HG03378 (cell line): Measurements from ENCODE around the gene HSD17B1.
"Not testable (repeated sequence)": the region's sequence is repeated elsewhere in the genome, so short reads cannot be mapped to it uniquely, and the experiment has no call there.

Source experiments
- ATAC-seq: cut with Tn5 transposase; IDR thresholded peaks from one replicate; pipeline ENCODE4 v1.9.1; 2021; ENCODE audit warnings: mild to moderate bottlenecking, moderate library complexity; ENCODE audit not compliant: unreplicated experiment

Gene HSD17B1

DNA sequence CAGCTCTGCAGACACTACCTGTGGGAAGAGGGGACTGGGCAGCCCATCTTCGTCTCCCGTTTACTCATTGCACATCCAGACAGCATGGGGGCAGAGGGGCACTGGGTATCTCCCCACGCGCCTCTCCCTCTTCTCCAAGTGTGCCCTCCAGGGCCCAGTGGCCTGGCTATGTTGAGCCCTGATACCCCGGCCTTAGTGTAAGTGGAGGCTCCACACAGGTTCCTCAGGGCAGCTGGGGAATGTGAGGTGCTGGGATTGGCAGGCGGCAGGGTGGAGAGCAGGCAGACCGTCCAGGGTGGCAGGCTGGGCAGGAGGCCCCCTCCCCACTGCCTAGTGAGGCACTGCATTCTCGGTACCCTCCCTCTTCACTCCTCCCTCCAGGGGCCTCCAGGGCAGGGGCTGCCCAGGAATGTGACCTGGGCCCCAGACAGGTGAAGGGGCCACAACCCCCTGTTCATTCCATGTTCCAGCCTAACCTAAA lies 29.9 kb upstream of the HSD17B1 start:
- ATAC-seq = no peak

DNA sequence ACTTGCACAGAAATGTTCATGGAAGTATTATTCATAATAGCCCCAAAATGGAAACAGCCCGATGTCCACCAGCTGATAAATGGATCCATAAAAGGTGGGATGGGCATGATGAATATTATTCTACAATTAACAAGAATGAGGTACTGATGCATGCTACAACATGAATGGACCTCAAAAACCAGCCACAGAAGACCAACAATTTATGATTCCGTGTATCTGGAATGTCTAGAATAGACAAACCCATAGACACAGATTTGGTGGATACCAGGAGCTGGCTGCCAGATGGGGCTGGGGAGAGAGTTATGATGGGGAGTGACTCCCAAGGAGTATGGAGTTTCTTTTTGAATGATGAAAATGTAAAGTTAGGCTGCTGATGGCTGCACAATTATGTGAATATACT lies 27.5 kb upstream of the HSD17B1 start:
- ATAC-seq = no peak

DNA sequence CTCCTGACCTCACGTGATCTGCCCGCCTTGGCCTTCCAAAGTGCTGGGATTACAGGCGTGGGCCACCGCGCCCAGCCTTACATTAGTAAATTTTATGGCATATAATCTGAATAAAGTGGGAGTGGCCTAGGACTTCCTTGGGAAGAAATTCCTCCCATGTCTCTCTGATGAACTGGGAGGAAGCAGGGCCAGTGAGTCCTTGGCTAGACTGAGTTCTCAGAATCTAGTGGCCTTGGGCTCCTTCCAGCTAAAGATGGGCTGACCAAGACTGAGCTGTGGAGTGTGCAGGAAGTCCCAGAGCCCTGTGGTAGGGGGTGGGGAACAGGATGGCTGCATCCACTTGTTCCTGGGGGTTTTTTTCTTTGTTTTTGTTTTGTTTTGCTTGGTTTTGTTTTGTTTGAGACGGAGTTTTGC lies 26.7 kb upstream of the HSD17B1 start:
- ATAC-seq = no peak

DNA sequence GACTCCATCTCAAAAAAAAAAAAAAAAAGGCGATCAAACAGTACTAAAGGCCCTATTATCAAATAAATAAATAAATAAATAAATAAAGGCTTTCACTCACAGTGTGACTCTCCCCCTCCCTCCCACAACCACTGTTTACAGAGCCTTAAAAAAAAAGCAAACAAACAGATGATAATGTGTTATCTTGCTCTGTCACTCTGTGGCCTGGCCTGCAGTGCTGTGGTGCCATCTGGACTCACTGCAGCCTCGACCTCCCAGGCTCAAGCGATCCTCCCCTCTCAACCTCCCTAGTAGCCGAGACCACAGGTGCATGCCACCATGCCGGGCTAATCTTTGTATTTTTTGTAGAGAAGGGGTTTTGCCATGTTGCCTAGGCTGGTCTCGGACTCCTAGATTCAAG lies 24.8 kb upstream of the HSD17B1 start:
- no peak for ATAC-seq

DNA sequence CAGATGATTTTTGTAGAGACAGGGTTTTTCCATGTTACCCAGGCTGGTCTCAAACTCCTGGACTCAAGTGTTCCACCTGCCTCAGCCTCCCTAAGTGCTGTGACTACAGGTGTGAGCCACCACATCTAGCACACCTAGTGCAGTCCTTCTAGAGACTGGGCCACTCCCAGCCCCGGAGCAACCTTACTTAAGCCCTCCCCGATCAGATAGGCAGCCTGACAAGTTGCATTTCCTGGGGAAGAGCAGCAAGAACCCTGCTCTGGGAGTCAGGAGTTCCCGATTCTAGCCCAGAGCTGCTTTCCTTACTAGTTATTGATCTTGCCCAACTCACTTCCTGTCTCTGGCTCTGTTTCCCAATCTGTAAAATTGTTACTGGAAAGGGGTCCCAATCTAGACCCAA lies 23.7 kb upstream of the HSD17B1 start:
- ATAC-seq = no peak

DNA sequence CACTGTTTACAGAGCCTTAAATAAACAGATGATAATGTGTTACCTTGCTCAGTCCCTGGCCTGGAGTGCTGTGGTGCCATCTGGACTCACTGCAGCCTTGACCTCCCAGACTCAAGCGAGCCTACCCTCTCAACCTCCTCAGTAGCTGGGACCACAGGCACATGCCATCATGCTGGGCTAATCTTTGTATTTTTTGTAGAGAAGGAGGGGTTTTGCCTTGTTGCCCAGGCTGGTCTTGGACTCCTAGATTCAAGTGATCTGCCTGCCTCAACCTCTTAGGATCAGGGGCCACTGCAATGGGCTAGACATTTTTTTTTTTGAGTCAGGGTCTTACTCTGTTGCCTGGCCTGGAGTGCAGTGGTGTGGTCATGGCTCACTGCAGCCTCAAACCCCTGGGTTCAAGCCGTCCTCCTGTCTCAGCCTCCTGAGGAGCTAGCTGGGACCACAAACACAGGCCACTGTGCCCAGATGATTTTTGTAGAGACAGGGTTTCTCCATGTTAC lies 21.7 kb upstream of the HSD17B1 start:
- no peak for ATAC-seq

DNA sequence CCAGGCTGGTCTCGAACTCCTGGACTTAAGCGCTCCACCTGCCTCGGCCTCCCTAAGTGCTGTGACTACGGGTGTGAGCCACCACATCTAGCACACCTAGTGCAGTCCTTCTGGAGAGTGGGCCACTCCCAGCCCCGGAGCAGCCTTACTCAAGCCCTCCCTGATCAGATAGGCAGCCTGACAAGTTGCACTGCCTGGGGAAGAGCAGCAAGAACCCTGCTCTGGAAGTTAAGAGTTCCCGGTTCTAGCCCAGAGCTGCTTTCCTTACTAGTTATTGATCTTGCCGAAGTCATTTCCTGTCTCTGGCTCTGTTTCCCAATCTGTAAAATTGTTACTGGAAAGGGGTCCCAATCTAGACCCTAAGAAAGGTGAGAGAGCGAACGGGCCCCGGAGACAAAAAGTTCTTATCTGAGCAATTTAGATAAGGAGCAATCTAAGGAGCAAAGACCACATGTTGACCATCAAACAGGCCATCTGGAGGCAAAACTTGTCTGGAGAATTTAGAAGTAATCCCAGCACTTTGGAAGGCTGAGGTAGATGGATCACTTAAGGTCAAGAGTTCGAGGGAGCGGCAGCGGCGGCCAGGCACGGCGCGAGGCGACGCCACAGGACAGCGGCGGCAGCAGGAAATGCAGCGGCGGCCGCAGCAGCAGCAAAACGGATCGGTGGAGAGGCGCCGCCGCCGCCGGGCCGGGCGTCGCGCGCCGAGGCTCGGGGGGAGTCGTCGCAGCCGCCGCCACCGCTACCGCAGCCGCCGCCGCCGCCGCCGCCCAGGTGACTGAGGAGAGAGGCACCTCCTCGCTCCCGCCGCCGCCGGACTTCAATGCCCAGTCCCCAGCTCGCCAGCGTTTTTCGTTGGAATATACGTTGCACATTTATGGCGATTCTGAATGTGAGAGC lies 21.0 kb upstream of the HSD17B1 start:
- ATAC-seq = no peak

DNA sequence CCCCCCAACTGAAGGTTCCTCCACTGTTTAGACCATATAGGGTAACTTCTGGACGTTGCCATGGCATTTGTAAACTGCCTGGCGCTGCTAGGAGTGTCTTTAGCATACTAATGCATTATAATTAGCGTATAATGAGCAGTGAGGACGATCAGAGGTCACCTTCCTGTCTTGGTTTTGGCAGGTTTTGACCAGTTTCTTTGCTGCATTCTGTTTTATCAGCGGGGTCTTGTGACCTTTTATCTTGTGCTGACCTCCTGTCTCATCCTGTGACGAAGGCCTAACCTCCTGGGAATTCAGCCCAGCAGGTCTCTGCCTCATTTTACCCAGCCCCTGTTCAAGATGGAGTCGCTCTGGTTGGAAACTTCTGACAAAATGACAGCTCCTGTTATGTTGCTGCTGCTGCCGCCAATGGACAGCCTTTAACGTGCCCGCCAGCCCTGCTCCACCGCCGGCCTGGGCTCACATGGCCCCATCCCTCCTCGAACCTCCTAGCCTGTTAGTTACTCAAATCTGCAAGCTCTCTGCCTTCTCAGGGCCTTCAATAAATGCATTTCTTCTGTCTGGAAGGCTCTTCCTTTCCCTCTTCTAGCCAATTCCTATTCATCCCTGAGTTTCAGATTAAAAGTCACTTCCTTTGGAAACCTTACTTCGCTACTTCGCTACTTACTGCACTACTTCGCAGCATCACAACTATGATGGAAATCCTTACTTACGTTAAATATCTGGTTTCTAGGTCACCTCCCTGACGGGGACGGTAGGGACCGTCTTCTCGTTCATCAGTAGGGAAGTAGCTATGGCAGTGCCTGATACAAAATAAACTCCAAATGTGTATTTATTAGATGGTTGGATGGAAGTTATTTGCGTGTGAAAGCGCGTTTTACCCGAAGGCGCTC lies 17.3 kb upstream of the HSD17B1 start:
- peak; percentile 19 for ATAC-seq

DNA sequence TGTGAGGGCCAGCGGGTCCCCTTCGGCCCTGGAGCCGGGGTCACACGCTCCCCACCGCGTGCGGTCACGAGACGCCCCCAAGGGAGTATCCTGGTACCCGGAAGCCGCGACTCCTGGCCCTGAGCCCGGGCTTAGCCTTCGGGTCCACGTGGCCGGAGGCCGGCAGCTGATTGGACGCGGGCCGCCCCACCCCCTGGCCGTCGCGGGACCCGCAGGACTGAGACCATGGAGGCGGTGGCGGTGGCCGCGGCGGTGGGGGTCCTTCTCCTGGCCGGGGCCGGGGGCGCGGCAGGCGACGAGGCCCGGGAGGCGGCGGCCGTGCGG lies 16.7 kb upstream of the HSD17B1 start, which contains the start of gene NAGLU:
TSS of gene NAGLU (plus strand) at position 194 of the 324 bp plus-strand sequence. CDS start at position 226, 32 bp downstream.
- ATAC-seq = peak; percentile 61

DNA sequence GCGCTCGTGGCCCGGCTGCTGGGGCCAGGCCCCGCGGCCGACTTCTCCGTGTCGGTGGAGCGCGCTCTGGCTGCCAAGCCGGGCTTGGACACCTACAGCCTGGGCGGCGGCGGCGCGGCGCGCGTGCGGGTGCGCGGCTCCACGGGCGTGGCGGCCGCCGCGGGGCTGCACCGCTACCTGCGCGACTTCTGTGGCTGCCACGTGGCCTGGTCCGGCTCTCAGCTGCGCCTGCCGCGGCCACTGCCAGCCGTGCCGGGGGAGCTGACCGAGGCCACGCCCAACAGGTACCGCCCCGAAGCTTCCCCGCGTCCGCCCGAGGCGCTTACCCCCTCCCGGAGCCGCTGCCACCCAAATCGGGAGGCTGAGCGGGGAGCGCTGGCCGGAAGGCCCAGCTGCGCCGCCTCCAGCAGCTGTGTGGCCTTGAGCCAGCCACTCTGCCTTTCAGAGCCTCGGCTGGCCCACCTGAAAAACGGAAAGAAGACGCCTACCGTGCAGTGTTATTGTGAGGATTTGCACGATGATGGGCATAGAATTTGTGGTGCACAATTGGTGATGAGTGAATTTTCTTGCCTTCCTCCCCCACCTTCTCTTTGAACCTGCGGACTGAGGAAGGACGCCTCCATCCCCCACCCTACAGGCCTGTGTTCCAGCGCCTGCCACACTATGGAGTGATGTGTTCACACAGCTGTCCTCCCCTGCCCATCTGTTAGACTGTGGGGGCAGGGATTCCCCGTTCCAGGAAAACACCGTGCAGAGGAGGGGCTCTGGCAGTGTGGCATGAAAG lies 16.2 kb upstream of the HSD17B1 start:
- peak; percentile 29 for ATAC-seq

DNA sequence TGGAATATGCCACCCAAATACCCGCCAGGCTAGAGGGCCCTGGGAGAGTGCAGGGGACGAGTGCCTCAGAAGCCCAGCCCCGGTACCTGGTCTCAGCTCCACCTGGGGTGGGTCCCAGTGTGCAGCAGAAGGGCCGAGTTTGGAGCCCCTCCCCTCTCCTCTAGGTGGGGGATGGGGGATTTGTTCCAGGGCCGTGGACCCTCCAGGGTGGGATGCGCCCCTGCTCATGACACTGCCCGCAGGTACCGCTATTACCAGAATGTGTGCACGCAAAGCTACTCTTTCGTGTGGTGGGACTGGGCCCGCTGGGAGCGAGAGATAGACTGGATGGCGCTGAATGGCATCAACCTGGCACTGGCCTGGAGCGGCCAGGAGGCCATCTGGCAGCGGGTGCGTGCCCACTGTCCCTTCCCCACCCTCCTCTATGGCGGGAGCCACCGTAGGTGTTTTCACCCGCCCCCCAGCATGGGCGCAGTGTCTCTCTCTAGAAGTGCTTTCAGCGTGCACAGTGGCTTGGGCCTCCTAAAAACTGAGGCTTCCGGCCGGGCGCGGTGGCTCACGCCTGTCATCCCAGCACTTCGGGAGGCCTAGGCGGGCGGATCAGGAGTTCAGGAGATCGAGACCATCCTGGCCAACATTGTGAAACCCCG lies 15.4 kb upstream of the HSD17B1 start:
- ATAC-seq = no peak

DNA sequence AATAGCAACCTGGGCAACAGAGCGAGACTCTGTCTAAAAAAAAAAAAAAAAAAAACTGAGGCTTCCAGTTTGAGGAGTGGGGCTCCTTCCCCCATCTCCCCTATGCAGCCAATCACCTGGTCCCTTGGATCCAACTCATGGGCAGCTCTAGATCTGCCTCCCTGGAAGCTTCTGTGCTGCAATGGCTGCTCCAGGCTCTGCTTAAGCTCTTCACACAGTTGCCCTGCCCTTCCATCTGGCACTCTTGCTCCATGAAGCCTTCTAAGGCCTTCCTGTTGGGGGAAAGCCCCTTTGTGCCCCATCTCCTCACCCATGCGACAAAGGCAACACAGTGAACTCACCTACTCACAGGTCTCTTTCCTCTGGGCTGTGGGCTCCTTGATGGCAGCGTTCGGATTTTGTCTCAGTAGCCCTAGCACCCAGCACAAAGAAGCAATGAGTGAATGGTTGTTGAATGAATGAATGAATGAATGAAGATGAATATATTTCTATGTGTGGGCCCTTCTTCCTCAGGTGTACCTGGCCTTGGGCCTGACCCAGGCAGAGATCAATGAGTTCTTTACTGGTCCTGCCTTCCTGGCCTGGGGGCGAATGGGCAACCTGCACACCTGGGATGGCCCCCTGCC lies 14.8 kb upstream of the HSD17B1 start:
- ATAC-seq = no peak

DNA sequence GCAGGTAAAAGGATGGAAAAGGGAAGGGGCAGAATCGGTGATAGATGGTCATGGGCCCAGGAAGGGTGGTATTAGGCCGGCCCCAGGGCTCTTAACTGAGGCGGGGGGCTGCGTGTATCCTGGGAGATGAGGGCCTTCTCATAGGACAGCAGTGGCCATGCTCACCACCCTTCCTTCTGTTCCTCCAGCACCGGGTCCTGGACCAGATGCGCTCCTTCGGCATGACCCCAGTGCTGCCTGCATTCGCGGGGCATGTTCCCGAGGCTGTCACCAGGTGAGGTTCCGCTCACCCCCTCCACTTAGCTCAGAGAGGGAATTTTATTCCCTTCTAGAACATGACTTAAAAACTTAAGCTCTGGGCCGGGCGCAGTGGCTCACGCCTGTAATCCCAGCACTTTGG lies 14.2 kb upstream of the HSD17B1 start:
- no peak for ATAC-seq

DNA sequence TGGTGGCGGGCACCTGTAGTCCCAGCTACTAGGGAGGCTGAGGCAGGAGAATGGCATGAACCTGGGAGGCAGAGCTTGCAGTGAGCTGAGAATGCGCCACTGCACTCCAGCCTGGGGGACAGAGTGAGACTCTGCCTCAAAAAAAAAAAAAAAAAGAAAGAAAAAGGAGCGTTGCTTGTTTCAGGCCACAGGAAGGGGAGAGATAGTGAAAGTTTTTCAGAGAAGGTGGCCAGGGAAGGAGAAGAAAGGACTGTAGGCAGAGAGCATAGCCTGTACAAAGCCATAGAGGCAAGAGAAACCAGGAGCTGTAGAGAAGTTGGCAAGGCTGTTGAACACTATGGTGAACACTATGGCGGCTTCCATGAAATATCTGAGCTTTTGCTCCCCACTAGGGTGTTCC lies 12.2 kb upstream of the HSD17B1 start:
- ATAC-seq = not testable (repeated sequence)

DNA sequence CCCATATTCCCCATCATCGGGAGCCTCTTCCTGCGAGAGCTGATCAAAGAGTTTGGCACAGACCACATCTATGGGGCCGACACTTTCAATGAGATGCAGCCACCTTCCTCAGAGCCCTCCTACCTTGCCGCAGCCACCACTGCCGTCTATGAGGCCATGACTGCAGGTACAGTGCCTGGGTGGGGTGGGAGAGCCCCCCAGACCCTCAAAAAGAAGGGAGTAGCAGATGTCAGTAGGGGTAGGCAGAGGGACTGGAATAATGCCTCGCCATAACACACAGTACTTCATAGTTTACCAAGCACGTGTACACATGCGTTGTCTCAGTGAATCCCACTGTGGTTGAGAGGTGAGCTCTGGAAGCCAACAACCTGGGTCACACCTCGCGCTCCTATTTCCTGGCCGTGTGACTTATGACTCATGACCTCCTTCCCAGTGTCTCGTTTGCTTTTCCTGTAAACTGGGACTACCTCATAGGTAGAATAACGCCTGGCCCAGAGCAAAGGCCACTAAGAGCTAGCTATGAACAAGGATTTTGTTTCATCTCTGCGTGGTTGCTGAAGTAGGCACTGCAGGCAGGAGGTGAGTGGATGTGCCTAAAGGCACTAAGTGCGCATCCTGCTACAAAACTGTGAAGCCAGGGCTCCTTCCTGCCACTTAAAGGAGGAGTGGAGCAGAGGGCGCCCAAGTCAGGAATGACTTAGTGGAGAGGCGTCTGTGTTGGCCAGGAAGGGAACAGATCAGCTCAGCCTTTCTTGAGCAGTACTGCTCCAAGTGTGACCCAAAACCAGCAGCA lies 11.5 kb upstream of the HSD17B1 start:
- no peak for ATAC-seq

DNA sequence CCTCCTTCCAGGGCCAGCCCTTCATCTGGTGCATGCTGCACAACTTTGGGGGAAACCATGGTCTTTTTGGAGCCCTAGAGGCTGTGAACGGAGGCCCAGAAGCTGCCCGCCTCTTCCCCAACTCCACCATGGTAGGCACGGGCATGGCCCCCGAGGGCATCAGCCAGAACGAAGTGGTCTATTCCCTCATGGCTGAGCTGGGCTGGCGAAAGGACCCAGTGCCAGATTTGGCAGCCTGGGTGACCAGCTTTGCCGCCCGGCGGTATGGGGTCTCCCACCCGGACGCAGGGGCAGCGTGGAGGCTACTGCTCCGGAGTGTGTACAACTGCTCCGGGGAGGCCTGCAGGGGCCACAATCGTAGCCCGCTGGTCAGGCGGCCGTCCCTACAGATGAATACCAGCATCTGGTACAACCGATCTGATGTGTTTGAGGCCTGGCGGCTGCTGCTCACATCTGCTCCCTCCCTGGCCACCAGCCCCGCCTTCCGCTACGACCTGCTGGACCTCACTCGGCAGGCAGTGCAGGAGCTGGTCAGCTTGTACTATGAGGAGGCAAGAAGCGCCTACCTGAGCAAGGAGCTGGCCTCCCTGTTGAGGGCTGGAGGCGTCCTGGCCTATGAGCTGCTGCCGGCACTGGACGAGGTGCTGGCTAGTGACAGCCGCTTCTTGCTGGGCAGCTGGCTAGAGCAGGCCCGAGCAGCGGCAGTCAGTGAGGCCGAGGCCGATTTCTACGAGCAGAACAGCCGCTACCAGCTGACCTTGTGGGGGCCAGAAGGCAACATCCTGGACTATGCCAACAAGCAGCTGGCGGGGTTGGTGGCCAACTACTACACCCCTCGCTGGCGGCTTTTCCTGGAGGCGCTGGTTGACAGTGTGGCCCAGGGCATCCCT lies 9.3 kb upstream of the HSD17B1 start:
- ATAC-seq = no peak

DNA sequence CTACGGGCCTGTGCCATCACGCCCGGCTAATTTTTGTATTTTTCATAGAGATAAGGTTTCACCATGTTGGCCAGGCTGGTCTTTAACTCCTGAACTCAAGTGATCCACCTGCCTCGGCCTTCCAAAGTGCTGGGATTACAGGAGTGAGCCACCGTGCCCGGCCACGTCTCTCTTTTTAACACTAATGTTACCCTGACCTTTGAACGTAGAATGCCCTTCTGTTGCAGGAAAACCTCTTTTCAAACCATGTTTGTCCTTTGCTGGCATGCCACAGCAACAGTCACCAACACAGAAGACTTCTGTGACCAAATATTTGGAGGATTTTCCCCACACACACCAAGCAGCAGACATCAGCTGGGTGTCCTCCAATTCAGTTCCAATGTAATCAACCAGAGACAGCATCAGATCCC lies 7.8 kb upstream of the HSD17B1 start:
- no peak for ATAC-seq
